Gastrocnemius medialis (tissue), 4 donors: ENCODE results near the gene UBASH3B.

ENCODE experiments used
- CTCF ChIP-seq, 5 experiments: fragments of 450-650 bp in 3 of 5; fragments of 200-600 bp in 2 of 5; sonication (generic) in 2 of 5; IDR thresholded peaks in 4 of 5; conservative IDR thresholded peaks in 1 of 5; 1 replicate in 4 of 5; 2 replicates in 1 of 5; pipeline ENCODE4 v1.5.1; 2016 to 2019; ENCODE audit warnings: antibody characterized with exemption in 5 of 5, mild to moderate bottlenecking in 3 of 5, moderate library complexity in 3 of 5
- POLR2A ChIP-seq, 2 donors: fragments of 450-650 bp; IDR thresholded peaks; one replicate each; pipeline ENCODE4 v1.6.1; 2017; ENCODE audit warnings: antibody characterized with exemption in 2 of 2, mild to moderate bottlenecking in 2 of 2, moderate library complexity in 2 of 2

DNA sequence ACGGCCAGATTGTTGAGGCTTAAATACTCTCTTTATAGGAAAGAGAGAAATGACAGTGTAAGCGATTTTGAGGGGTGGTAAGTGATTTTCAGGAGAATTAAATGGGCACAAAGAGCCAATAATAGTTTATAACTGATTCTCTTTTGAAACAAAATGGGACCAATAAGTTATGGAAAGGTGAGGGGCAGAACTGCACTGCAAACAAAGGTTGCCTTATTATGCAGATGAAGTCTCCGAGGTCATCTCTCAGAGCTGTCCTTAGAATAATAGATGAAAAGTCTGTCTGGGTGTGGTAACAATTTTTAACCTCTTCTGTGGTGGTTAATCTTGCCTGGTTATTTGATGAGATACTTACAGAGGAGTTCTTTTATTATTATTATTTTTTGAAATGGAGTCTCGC lies 168.0 kb downstream of the UBASH3B start:
- TF ChIP-seq CTCF (IDR thresholded peaks at IDR 0.05 in 4 of 5, conservative IDR thresholded peaks at IDR 0.05 in 1 of 5) (no peak), POLR2A (IDR thresholded peaks at IDR 0.05) (no peak)
